CD14-positive monocyte (primary cell): ENCODE results near the gene MYH3. TPM values are rescaled to one million over a fixed set of nuclear protein-coding genes. Genes with fewer than 3 reads are reported as not detected.
A peak's percentile ranks its signal among the peaks of the same experiment; 100 is the strongest.

Source experiments
- DNase-seq, 3 donors: peaks; one replicate each; pipeline ENCODE4 v3.0.0-alpha.2; 2011 to 2022
- H2AFZ ChIP-seq: 2 replicates; pipeline ENCODE4 v1.6.0; 2012; ENCODE audit warnings: mild to moderate bottlenecking, low read depth, low read length, inconsistent platforms; ENCODE audit not compliant: insufficient read depth, poor library complexity, severe bottlenecking
- H3K27ac ChIP-seq, 2 donors: 1 replicate in 1 of 2; 2 replicates in 1 of 2; pipeline ENCODE4 v1.5.1; 2012 to 2013; ENCODE audit warnings: low read length in 2 of 2, control low read depth in 1 of 2, inconsistent platforms in 1 of 2, low read depth in 1 of 2, mild to moderate bottlenecking in 1 of 2
- H3K27me3 ChIP-seq, 2 donors: one replicate each; pipeline versions ENCODE4 v1.6.0 to v1.6.1; 2011 to 2013; ENCODE audit warnings: low read length in 2 of 2; ENCODE audit not compliant: control insufficient read depth in 2 of 2, insufficient read depth in 2 of 2
- H3K36me3 ChIP-seq, 2 donors: replicated peaks in 1 of 2; 1 replicate in 1 of 2; 2 replicates in 1 of 2; pipeline versions ENCODE4 v1.5.1 to v1.6.1; 2012 to 2013; ENCODE audit warnings: low read length in 2 of 2, control low read depth in 1 of 2, inconsistent platforms in 1 of 2, mild to moderate bottlenecking in 1 of 2; ENCODE audit not compliant: insufficient read depth in 2 of 2, control insufficient read depth in 1 of 2
- H3K4me1 ChIP-seq, 2 donors: 1 replicate in 1 of 2; 2 replicates in 1 of 2; pipeline versions ENCODE4 v1.5.1 to v1.6.1; 2012 to 2013; ENCODE audit warnings: low read length in 2 of 2, control low read depth in 1 of 2, inconsistent platforms in 1 of 2, mild to moderate bottlenecking in 1 of 2, moderate library complexity in 1 of 2; ENCODE audit not compliant: insufficient read depth in 2 of 2, control insufficient read depth in 1 of 2
- H3K4me2 ChIP-seq: replicated peaks from 2 replicates; pipeline ENCODE3; 2012; ENCODE audit warnings: low read length, moderate library complexity, mild to moderate bottlenecking; ENCODE audit not compliant: poor library complexity, severe bottlenecking; ENCODE audit errors: extremely low read depth
- H3K4me3 ChIP-seq, 3 experiments: fragments of 200-600 bp in 1 of 3; sonication (generic) in 1 of 3; replicated peaks in 1 of 3; 1 replicate in 2 of 3; 2 replicates in 1 of 3; pipeline ENCODE4 v1.5.1; 2011 to 2013; ENCODE audit warnings: low read length in 3 of 3, mild to moderate bottlenecking in 3 of 3, control low read depth in 2 of 3, low read depth in 2 of 3, inconsistent platforms in 1 of 3, moderate library complexity in 1 of 3
- H3K79me2 ChIP-seq: 2 replicates; pipeline ENCODE4 v1.6.0; 2012; ENCODE audit warnings: mild to moderate bottlenecking, control low read depth, inconsistent platforms, low read length, moderate library complexity; ENCODE audit not compliant: insufficient read depth
- H3K9ac ChIP-seq: 2 replicates; pipeline ENCODE4 v1.6.0; 2017; ENCODE audit warnings: low read length, mild to moderate bottlenecking; ENCODE audit not compliant: insufficient read depth, poor library complexity, severe bottlenecking
- H3K9me3 ChIP-seq, 2 donors: replicated peaks in 1 of 2; 1 replicate in 1 of 2; 2 replicates in 1 of 2; pipeline versions ENCODE4 v1.5.1 to v1.6.1; 2012 to 2013; ENCODE audit warnings: low read length in 2 of 2, control low read depth in 1 of 2; ENCODE audit not compliant: control insufficient read depth in 1 of 2, insufficient read depth in 1 of 2
- H4K20me1 ChIP-seq: 2 replicates; pipeline ENCODE4 v1.6.0; 2012; ENCODE audit warnings: mild to moderate bottlenecking, low read length, control low read depth, moderate library complexity; ENCODE audit not compliant: insufficient read depth
- H3K27ac Mint-ChIP-seq, 7 donors: one replicate each; pipeline ENCODE4 v1.8.0; 2020; ENCODE audit warnings: mild to moderate bottlenecking in 7 of 7, mixed read lengths in 7 of 7, moderate library complexity in 6 of 7, inconsistent platforms in 2 of 7
- H3K27me3 Mint-ChIP-seq, 3 donors: one replicate each; pipeline ENCODE4 v1.8.0; 2021 to 2022; ENCODE audit warnings: low read depth in 3 of 3, mild to moderate bottlenecking in 3 of 3, mixed read lengths in 3 of 3, moderate library complexity in 3 of 3, inconsistent platforms in 1 of 3
- H3K36me3 Mint-ChIP-seq, 2 donors: one replicate each; pipeline ENCODE4 v1.8.0; 2020; ENCODE audit warnings: mixed read lengths in 2 of 2, inconsistent platforms in 1 of 2, mild to moderate bottlenecking in 1 of 2
- H3K4me1 Mint-ChIP-seq: one replicate; pipeline ENCODE4 v1.8.0; 2020; ENCODE audit warnings: mild to moderate bottlenecking, mixed read lengths
- H3K4me3 Mint-ChIP-seq, 2 donors: one replicate each; pipeline ENCODE4 v1.8.0; 2020; ENCODE audit warnings: mild to moderate bottlenecking in 2 of 2, mixed read lengths in 2 of 2, moderate library complexity in 1 of 2
- H3K9me3 Mint-ChIP-seq, 7 donors: one replicate each; pipeline ENCODE4 v1.8.0; 2020 to 2022; ENCODE audit warnings: mixed read lengths in 7 of 7, mild to moderate bottlenecking in 6 of 7, moderate library complexity in 6 of 7, inconsistent platforms in 2 of 7
- WGBS: methylation state at CpG from one replicate; pipeline ENCODE4 v1.1.5; 2013; ENCODE audit warnings: missing lambda C conversion rate; ENCODE audit not compliant: insufficient coverage; 5-methylcytosine and 5-hydroxymethylcytosine counted together
- intact Hi-C, 2 donors: fragments of 100-400 bp; cut with micrococcal nuclease; formaldehyde crosslinking; loops; one replicate each; pipeline versions ENCODE4 v1.15.0 to v1.15.1; 2023
- polyA plus RNA-seq, 3 donors: library from polyadenylated mRNA; depleted of rRNA in 1 of 3; unstranded in 2 of 3; stranded (reverse) in 1 of 3; fragments of 300-500 nt in 2 of 3; fragments of >200 nt in 1 of 3; fragmentation: Illumina TruSeq in 2 of 3; gene quantifications; 1 replicate in 2 of 3; 2 replicates in 1 of 3; pipeline ENCODE4 v1.2.3, GENCODE V29; 2012 to 2021
- TF ChIP-seq, protein P1 (sequence below): fragments of 200-600 bp; IDR thresholded peaks from one replicate; pipeline ENCODE4 v1.8.0; 2022; ENCODE audit warnings: antibody characterized with exemption, mild to moderate bottlenecking

Gene MYH3
- polyA plus RNA-seq, 3 donors, result 0.13 to 5.7 TPM; not detected in 1

GRCh38 chr17:10623737-10624338 lies 33.3 kb downstream of the MYH3 start:
- Mint-ChIP-seq H3K9me3 (peaks cover 0 to under 1% (median 0%) of the 10 kb centered on the region in 7 donors), H3K36me3 (no peaks in the 10 kb centered on the region), H3K4me1 (peaks cover 5% of the 10 kb centered on the region), H3K27me3 (no peaks in the 10 kb centered on the region), H3K27ac (no peak overlapping the region), H3K4me3 (no peak overlapping the region)
- Histone ChIP-seq H4K20me1 (no peaks in the 10 kb centered on the region), H3K9ac (no peak overlapping the region), H2AFZ (no peak overlapping the region), H3K4me2 (no peak overlapping the region), H3K36me3 (no peaks in the 10 kb centered on the region), H3K27me3 (no peaks in the 10 kb centered on the region), H3K79me2 (no peaks in the 10 kb centered on the region), H3K27ac (no peak overlapping the region), H3K4me3 (no peak overlapping the region), H3K4me1 (no peaks in the 10 kb centered on the region), H3K9me3 (no peaks in the 10 kb centered on the region)
- TF ChIP-seq, protein P1, sequence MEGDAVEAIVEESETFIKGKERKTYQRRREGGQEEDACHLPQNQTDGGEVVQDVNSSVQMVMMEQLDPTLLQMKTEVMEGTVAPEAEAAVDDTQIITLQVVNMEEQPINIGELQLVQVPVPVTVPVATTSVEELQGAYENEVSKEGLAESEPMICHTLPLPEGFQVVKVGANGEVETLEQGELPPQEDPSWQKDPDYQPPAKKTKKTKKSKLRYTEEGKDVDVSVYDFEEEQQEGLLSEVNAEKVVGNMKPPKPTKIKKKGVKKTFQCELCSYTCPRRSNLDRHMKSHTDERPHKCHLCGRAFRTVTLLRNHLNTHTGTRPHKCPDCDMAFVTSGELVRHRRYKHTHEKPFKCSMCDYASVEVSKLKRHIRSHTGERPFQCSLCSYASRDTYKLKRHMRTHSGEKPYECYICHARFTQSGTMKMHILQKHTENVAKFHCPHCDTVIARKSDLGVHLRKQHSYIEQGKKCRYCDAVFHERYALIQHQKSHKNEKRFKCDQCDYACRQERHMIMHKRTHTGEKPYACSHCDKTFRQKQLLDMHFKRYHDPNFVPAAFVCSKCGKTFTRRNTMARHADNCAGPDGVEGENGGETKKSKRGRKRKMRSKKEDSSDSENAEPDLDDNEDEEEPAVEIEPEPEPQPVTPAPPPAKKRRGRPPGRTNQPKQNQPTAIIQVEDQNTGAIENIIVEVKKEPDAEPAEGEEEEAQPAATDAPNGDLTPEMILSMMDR, result no peak
- WGBS, result 96% methylated on average over 8 of the region's 10 CpGs
- intact Hi-C loops, result no loop called here
- no peak for DNase-seq

DNA sequence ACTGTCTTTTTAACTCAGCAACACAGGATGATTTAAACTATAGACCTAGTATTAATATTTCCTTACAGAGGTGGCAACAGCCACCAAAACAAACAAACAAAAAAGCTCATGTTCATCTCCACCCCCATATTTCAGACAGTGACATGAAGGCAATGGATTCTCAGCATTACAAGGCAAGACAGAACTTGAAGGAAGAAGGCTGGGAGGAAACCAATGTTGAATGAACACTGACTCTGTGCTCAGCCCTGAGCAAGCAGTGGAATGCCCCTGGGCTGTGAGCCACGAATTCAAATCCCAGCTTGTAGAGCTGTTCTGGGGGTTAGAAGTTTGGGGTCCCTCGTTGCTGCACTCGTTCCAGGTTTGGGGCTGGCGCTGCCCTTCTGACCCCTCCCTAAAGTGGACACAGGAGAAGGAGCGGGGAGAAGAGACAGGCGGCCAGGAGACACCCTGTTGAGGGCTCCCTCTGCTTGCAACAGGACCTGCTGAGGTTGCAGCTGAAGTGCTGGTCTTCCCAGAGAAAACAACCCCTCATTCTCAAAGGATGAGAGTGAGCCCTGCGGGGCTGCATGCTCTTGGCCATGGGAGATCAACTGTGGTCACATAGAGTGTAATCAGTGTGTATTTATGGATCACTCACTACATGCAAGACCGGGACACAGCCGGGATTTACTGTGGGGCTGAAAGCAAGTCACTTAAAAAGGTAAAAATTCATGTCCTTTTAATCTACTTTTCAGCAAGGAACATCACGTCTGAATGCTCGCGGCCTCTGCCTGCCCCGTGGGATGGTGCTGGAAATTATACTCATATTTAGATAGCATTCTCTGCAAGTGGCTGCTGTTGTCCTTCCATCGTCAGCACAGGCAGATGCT lies 34.3 kb downstream of the MYH3 start:
- no peak overlapping the region for H3K4me2 ChIP-seq
- no peak overlapping the region for H3K4me3 Mint-ChIP-seq
- H3K79me2 ChIP-seq, result no peaks in the 10 kb centered on the region
- no peak for DNase-seq
- H3K4me1 Mint-ChIP-seq, result peaks cover 5% of the 10 kb centered on the region
- no peaks in the 10 kb centered on the region for H4K20me1 ChIP-seq
- intact Hi-C loops, result no loop called here
- no peak overlapping the region for H3K4me3 ChIP-seq
- peak overlapping the region; percentile 47 for H2AFZ ChIP-seq
- no peak overlapping the region for H3K27ac ChIP-seq
- TF ChIP-seq, protein P1, result no peak
- no peaks in the 10 kb centered on the region for H3K4me1 ChIP-seq
- no peaks in the 10 kb centered on the region for H3K27me3 ChIP-seq
- no peaks in the 10 kb centered on the region for H3K9me3 ChIP-seq
- no peaks in the 10 kb centered on the region for H3K36me3 ChIP-seq
- H3K9ac ChIP-seq, result no peak overlapping the region
- peaks cover 0 to 1% (median 0%) of the 10 kb centered on the region in 3 donors for H3K27me3 Mint-ChIP-seq
- no peak overlapping the region for H3K27ac Mint-ChIP-seq
- H3K9me3 Mint-ChIP-seq, result no peaks in the 10 kb centered on the region
- H3K36me3 Mint-ChIP-seq, result no peaks in the 10 kb centered on the region
- WGBS, result 100% methylated on average over 5 of the region's 14 CpGs
